H1 (cell line): ENCODE results near the gene SLC22A2. TPM values are rescaled to one million over a fixed set of nuclear protein-coding genes. Genes with fewer than 3 reads are reported as not detected.

ENCODE experiments used
- CTCF ChIA-PET: fragments of 300-600 bp; sonication (Branson Sonifier 250); formaldehyde crosslinking; loops from one replicate; lab custom pipeline; 2021; ENCODE audit not compliant: partially characterized antibody; lab: Charles Lee
- POLR2A ChIA-PET: fragments of 300-600 bp; sonication (Branson Sonifier 250); formaldehyde crosslinking; loops from one replicate; lab custom pipeline; 2021; ENCODE audit warnings: inconsistent platforms; ENCODE audit not compliant: partially characterized antibody; lab: Charles Lee
- DNase-seq, 2 experiments: peaks; one replicate each; pipeline versions ENCODE4 v3.0.0 to v3.0.0-alpha.2; 2010 to 2022; ENCODE audit warnings: low spot score in 2 of 2, low read depth in 1 of 2, mixed read lengths in 1 of 2
- FAIRE-seq: peaks from 2 replicates; lab custom pipeline; 2011; peaks lifted over from hg19 to GRCh38; lab: Jason Lieb, UNC
- H2AFZ ChIP-seq: 2 replicates; pipeline ENCODE4 v1.8.1; 2012; ENCODE audit warnings: low read length, inconsistent platforms
- H2AK5ac ChIP-seq: 2 replicates; pipeline ENCODE4 v1.6.1; 2013; ENCODE audit warnings: low read depth, low read length
- H2BK120ac ChIP-seq: replicated peaks from 2 replicates; pipeline ENCODE3; 2013; ENCODE audit warnings: low read depth, low read length, inconsistent platforms
- H2BK12ac ChIP-seq: 2 replicates; pipeline ENCODE4 v1.6.1; 2013; ENCODE audit warnings: low read depth, low read length
- H2BK15ac ChIP-seq: 2 replicates; pipeline ENCODE4 v1.6.1; 2013; ENCODE audit warnings: low read length
- H2BK20ac ChIP-seq: 2 replicates; pipeline ENCODE4 v1.6.1; 2013; ENCODE audit warnings: low read length
- H2BK5ac ChIP-seq: 2 replicates; pipeline ENCODE4 v1.6.1; 2013; ENCODE audit warnings: low read depth, low read length
- H3K14ac ChIP-seq: 2 replicates; pipeline ENCODE4 v1.6.1; 2013; ENCODE audit warnings: inconsistent platforms; ENCODE audit not compliant: insufficient read length
- H3K18ac ChIP-seq: 2 replicates; pipeline ENCODE4 v1.6.1; 2013; ENCODE audit warnings: low read length; ENCODE audit errors: extremely low read depth
- H3K23ac ChIP-seq: 2 replicates; pipeline ENCODE4 v1.6.1; 2013; ENCODE audit warnings: inconsistent platforms; ENCODE audit not compliant: insufficient read length
- H3K23me2 ChIP-seq: 2 replicates; pipeline ENCODE4 v1.6.1; 2013; ENCODE audit warnings: low read depth, low read length
- H3K27ac ChIP-seq: 2 replicates; pipeline ENCODE4 v1.6.1; 2011; ENCODE audit warnings: low read depth, low read length, inconsistent platforms
- H3K27me3 ChIP-seq, 4 experiments: replicated peaks in 1 of 4; 1 replicate in 1 of 4; 2 replicates in 3 of 4; pipeline versions ENCODE4 v1.6.1 to v1.8.1; 2011 to 2013; ENCODE audit warnings: low read length in 3 of 4, mild to moderate bottlenecking in 3 of 4, inconsistent platforms in 2 of 4, mixed read lengths in 2 of 4, moderate library complexity in 1 of 4; ENCODE audit not compliant: control insufficient read depth in 3 of 4, insufficient read depth in 3 of 4; ENCODE audit errors: extremely low read depth in 1 of 4
- H3K36me3 ChIP-seq, 4 experiments: 2 replicates each; pipeline versions ENCODE4 v1.6.1 to v1.8.1; 2011 to 2013; ENCODE audit warnings: mild to moderate bottlenecking in 4 of 4, low read length in 3 of 4, moderate library complexity in 2 of 4, control low read depth in 1 of 4, inconsistent platforms in 1 of 4; ENCODE audit not compliant: insufficient read depth in 4 of 4, control insufficient read depth in 2 of 4
- H3K4ac ChIP-seq: replicated peaks from 2 replicates; pipeline ENCODE3; 2013; ENCODE audit warnings: low read length, low read depth, mixed read lengths, inconsistent platforms; ENCODE audit not compliant: insufficient read length
- H3K4me1 ChIP-seq, 4 experiments: replicated peaks in 1 of 4; 1 replicate in 1 of 4; 2 replicates in 3 of 4; pipeline versions ENCODE4 v1.6.1 to v1.8.1; 2011 to 2013; ENCODE audit warnings: low read length in 3 of 4, inconsistent platforms in 2 of 4, mixed read lengths in 1 of 4; ENCODE audit not compliant: insufficient read depth in 4 of 4, control insufficient read depth in 3 of 4
- H3K4me2 ChIP-seq, 2 experiments: 2 replicates each; pipeline versions ENCODE4 v1.6.1 to v1.8.1; 2011 to 2013; ENCODE audit warnings: low read depth in 2 of 2, low read length in 2 of 2, control low read depth in 1 of 2, inconsistent platforms in 1 of 2, mild to moderate bottlenecking in 1 of 2; ENCODE audit not compliant: insufficient read depth in 1 of 2
- H3K4me3 ChIP-seq, 4 experiments: fragments of 200-600, 300-600 bp in 1 of 4; sonication (generic), shearing (Covaris generic), sonication (Bioruptor Twin) in 1 of 4; 2 replicates each; pipeline versions ENCODE4 v1.5.1 to v1.8.1; 2011 to 2016; ENCODE audit warnings: low read length in 4 of 4, low read depth in 3 of 4, control low read depth in 2 of 4, inconsistent platforms in 2 of 4, mild to moderate bottlenecking in 2 of 4, mixed read lengths in 1 of 4, moderate library complexity in 1 of 4; ENCODE audit not compliant: insufficient read depth in 2 of 4; ENCODE audit errors: extremely low read depth in 1 of 4
- H3K56ac ChIP-seq: replicated peaks from 2 replicates; pipeline ENCODE3; 2013; ENCODE audit warnings: low read depth, mild to moderate bottlenecking, mixed read lengths, low read length, inconsistent platforms; ENCODE audit not compliant: insufficient read length
- H3K79me1 ChIP-seq: 2 replicates; pipeline ENCODE4 v1.6.1; 2013; ENCODE audit warnings: low read depth, low read length, control low read depth
- H3K79me2 ChIP-seq, 2 experiments: 2 replicates each; pipeline versions ENCODE4 v1.6.1 to v1.8.1; 2012 to 2013; ENCODE audit warnings: low read length in 2 of 2, mild to moderate bottlenecking in 2 of 2, inconsistent platforms in 1 of 2; ENCODE audit not compliant: insufficient read depth in 2 of 2, control insufficient read depth in 1 of 2
- H3K9ac ChIP-seq, 4 experiments: replicated peaks in 1 of 4; 1 replicate in 1 of 4; 2 replicates in 3 of 4; pipeline versions ENCODE4 v1.6.1 to v1.8.1; 2011 to 2013; ENCODE audit warnings: low read depth in 3 of 4, low read length in 3 of 4, control low read depth in 2 of 4, mild to moderate bottlenecking in 2 of 4, moderate library complexity in 2 of 4, inconsistent platforms in 1 of 4; ENCODE audit errors: extremely low read depth in 1 of 4
- H3K9me3 ChIP-seq, 2 experiments: 2 replicates each; pipeline versions ENCODE4 v1.6.1 to v1.8.1; 2012 to 2013; ENCODE audit warnings: mild to moderate bottlenecking in 2 of 2, moderate library complexity in 2 of 2, control low read depth in 1 of 2, inconsistent platforms in 1 of 2, low read depth in 1 of 2, low read length in 1 of 2, mixed read lengths in 1 of 2; ENCODE audit not compliant: insufficient read depth in 2 of 2
- H4K20me1 ChIP-seq, 2 experiments: replicated peaks in 1 of 2; 2 replicates each; pipeline versions ENCODE3 to v1.8.1; 2011 to 2013; ENCODE audit warnings: inconsistent platforms in 2 of 2, low read length in 2 of 2, mild to moderate bottlenecking in 1 of 2; ENCODE audit not compliant: insufficient read depth in 2 of 2, control insufficient read depth in 1 of 2
- H4K5ac ChIP-seq: 2 replicates; pipeline ENCODE4 v1.6.1; 2013; ENCODE audit warnings: low read length, low read depth, mixed read lengths, inconsistent platforms; ENCODE audit not compliant: insufficient read length
- H4K8ac ChIP-seq: 2 replicates; pipeline ENCODE4 v1.8.0; 2013; ENCODE audit warnings: mild to moderate bottlenecking, moderate library complexity, low read length, inconsistent platforms; ENCODE audit not compliant: insufficient read depth; ENCODE audit errors: extremely low read depth
- H4K91ac ChIP-seq: replicated peaks from 2 replicates; pipeline ENCODE3; 2013; ENCODE audit warnings: low read length, mixed read lengths, inconsistent platforms; ENCODE audit not compliant: insufficient read length
- EP300 ChIP-seq, 2 experiments: IDR thresholded peaks; 1 replicate in 1 of 2; 2 replicates in 1 of 2; pipeline ENCODE4 v1.6.1; 2011 to 2012; ENCODE audit warnings: low read depth in 2 of 2, low read length in 2 of 2, mild to moderate bottlenecking in 2 of 2, borderline replicate concordance in 1 of 2, inconsistent platforms in 1 of 2, moderate library complexity in 1 of 2
- JUN ChIP-seq: IDR thresholded peaks from 2 replicates; pipeline ENCODE4 v1.6.1; 2011; ENCODE audit warnings: low read depth, mild to moderate bottlenecking, improper control_type of control experiment, low read length
- NRF1 ChIP-seq: IDR thresholded peaks from 2 replicates; pipeline ENCODE4 v1.6.1; 2011; ENCODE audit warnings: mild to moderate bottlenecking, low read depth, low read length, improper control_type of control experiment
- PHF8 ChIP-seq: fragments of 200-600 bp; sonication (generic); conservative IDR thresholded peaks from 2 replicates; pipeline ENCODE4 v1.7.1; 2012; ENCODE audit warnings: low read depth, mild to moderate bottlenecking, inconsistent platforms, low read length, moderate library complexity
- POLR2A ChIP-seq, 2 experiments: IDR thresholded peaks; 1 replicate in 1 of 2; 2 replicates in 1 of 2; pipeline ENCODE4 v1.6.1; 2011; ENCODE audit warnings: low read depth in 2 of 2, low read length in 2 of 2, mild to moderate bottlenecking in 2 of 2; ENCODE audit errors: control extremely low read depth in 1 of 2
- POLR2AphosphoS5 ChIP-seq: IDR thresholded peaks from 2 replicates; pipeline ENCODE4 v1.6.1; 2011; ENCODE audit warnings: low read depth, low read length
- RAD21 ChIP-seq, 2 experiments: IDR thresholded peaks in 1 of 2; conservative IDR thresholded peaks in 1 of 2; 2 replicates each; pipeline ENCODE4 v1.6.1; 2011; ENCODE audit warnings: low read depth in 2 of 2, low read length in 2 of 2, improper control_type of control experiment in 1 of 2, inconsistent platforms in 1 of 2, mild to moderate bottlenecking in 1 of 2, moderate library complexity in 1 of 2
- RBBP5 ChIP-seq: IDR thresholded peaks from 2 replicates; pipeline ENCODE4 v1.7.1; 2012; ENCODE audit warnings: low read depth, mild to moderate bottlenecking, inconsistent platforms, low read length, moderate library complexity, borderline replicate concordance
- RNF2 ChIP-seq: fragments of 200-900, 300-1000 bp; sonication (generic); IDR thresholded peaks from 2 replicates; pipeline ENCODE4 v1.7.1; 2016; ENCODE audit warnings: borderline replicate concordance, low read depth, mild to moderate bottlenecking, antibody characterized with exemption, low read length; ENCODE audit not compliant: poor library complexity, severe bottlenecking; ENCODE audit errors: missing control alignments
- SIN3A ChIP-seq, 2 experiments: IDR thresholded peaks in 1 of 2; conservative IDR thresholded peaks in 1 of 2; 2 replicates each; pipeline ENCODE4 v1.6.1; 2011 to 2012; ENCODE audit warnings: low read length in 2 of 2, improper control_type of control experiment in 1 of 2, low read depth in 1 of 2, mild to moderate bottlenecking in 1 of 2
- SP2 ChIP-seq: IDR thresholded peaks from 2 replicates; pipeline ENCODE4 v1.6.1; 2012; ENCODE audit warnings: mild to moderate bottlenecking, low read length, inconsistent platforms
- SP4 ChIP-seq: IDR thresholded peaks from 2 replicates; pipeline ENCODE4 v1.6.1; 2012; ENCODE audit warnings: low read length, inconsistent platforms
- TBP ChIP-seq: IDR thresholded peaks from 2 replicates; pipeline ENCODE4 v1.6.1; 2011; ENCODE audit warnings: low read depth, low read length, improper control_type of control experiment
- TEAD4 ChIP-seq: IDR thresholded peaks from 2 replicates; pipeline ENCODE4 v1.6.1; 2012; ENCODE audit warnings: low read depth, low read length, inconsistent platforms, mixed read lengths
- WGBS, 2 experiments: shearing (Covaris generic) in 1 of 2; methylation state at CpG; one replicate each; pipeline versions ENCODE4 v1.1.6 to v1.1.7; 2013 to 2015; ENCODE audit warnings: low lambda C conversion rate in 2 of 2, mixed read lengths in 2 of 2, inconsistent platforms in 1 of 2, low coverage in 1 of 2, missing lambda C conversion rate in 1 of 2; ENCODE audit not compliant: insufficient replicate concordance in 2 of 2, insufficient coverage in 1 of 2, insufficient read length in 1 of 2; ENCODE audit errors: extremely low coverage in 1 of 2, missing lambda C conversion rate in 1 of 2; 5-methylcytosine and 5-hydroxymethylcytosine counted together
- polyA plus RNA-seq, 7 experiments: library from polyadenylated mRNA; depleted of rRNA in 3 of 7; stranded (reverse) in 5 of 7; unstranded in 2 of 7; fragments of >200 nt in 5 of 7; fragments of 200-250 nt in 2 of 7; gene quantifications; 1 replicate in 5 of 7; 2 replicates in 1 of 7; 4 replicates in 1 of 7; pipeline versions ENCODE4 v1.2.1 to v1.2.3, GENCODE V29; 2011 to 2013; ENCODE audit warnings: missing spikeins in 2 of 7, mixed read lengths in 2 of 7
- total RNA-seq: library from RNA; stranded (reverse); fragmentation: NEBNext Ultra II Directional; extraction: Animal tissue kit (Norgen Biotek cat#: 25700); gene quantifications from 2 replicates; pipeline ENCODE4 v1.2.1, GENCODE V29; 2021

The SLC22A2 gene
- total and polyA plus RNA-seq, 2 of the 8 experiments (the other 6 are each of a cell fraction or from before 2014, with no cell fraction given): 0.23 to 1.4 TPM

- Histone ChIP-seq H3K23me2 (peaks cover 5% of the 10 kb centered on the region; the same call in 1 of the 2 replicates), H3K4me3 (no peak overlapping the region), H3K4me2 (no peak overlapping the region), H3K9ac (no peak overlapping the region), H3K18ac (no peak overlapping the region), H3K27ac (no peak overlapping the region), H2BK12ac (no peak overlapping the region), H3K27me3 (no peaks in the 10 kb centered on the region), H3K14ac (no peak overlapping the region), H2BK20ac (no peak overlapping the region), H3K9me3 (peaks cover 0 to 7% of the 10 kb centered on the region in 2 experiments; a peak in 1 of 4 replicates), H4K8ac (no peak overlapping the region), H3K4me1 (peaks cover 0 to 9% (median 4%) of the 10 kb centered on the region in 4 experiments; a peak in 4 of 7 replicates), H3K79me2 (no peaks in the 10 kb centered on the region), H2BK15ac (no peak overlapping the region), H2AFZ (no peak overlapping the region), H2AK5ac (no peak overlapping the region), H3K79me1 (no peaks in the 10 kb centered on the region), H2BK120ac (no peak overlapping the region), H3K36me3 (no peaks in the 10 kb centered on the region), H4K20me1 (no peaks in the 10 kb centered on the region), H2BK5ac (no peak overlapping the region; the same call in 1 of the 2 replicates), H3K56ac (no peak overlapping the region), H3K23ac (no peak overlapping the region), H4K5ac (no peak overlapping the region), H3K4ac (no peak overlapping the region), H4K91ac (no peak overlapping the region)
- 91% methylated on average over 4 of the region's 4 CpGs; no CpG with 5 or more reads in 1 of the 2 experiments for WGBS, 2 experiments
- ChIA-PET CTCF (no interaction called here), POLR2A (no interaction called here)
- no peak for DNase-seq
- FAIRE-seq: no peak
- TF ChIP-seq SP4: no peak
- TF ChIP-seq TEAD4: no peak
- TF ChIP-seq RNF2: no peak
- no peak for TF ChIP-seq EP300 (IDR thresholded peaks at IDR 0.05; ENCODE audit: borderline replicate concordance in 1 of 2, low read depth in 2 of 2, low read length in 2 of 2)
- TF ChIP-seq SP2: no peak
- no peak for TF ChIP-seq JUN
- TF ChIP-seq RAD21 (IDR thresholded peaks at IDR 0.05 in 1 of 2, conservative IDR thresholded peaks at IDR 0.05 in 1 of 2; ENCODE audit: low read depth in 2 of 2, low read length in 2 of 2): no peak
- TF ChIP-seq PHF8: no peak
- no peak for TF ChIP-seq POLR2A (IDR thresholded peaks at IDR 0.05; ENCODE audit: control extremely low read depth in 1 of 2, low read depth in 2 of 2, low read length in 2 of 2)
- TF ChIP-seq SIN3A (conservative IDR thresholded peaks at IDR 0.05 in 1 of 2, IDR thresholded peaks at IDR 0.05 in 1 of 2; ENCODE audit: low read depth in 1 of 2, low read length in 2 of 2): no peak
- no peak for TF ChIP-seq RBBP5
- no peak for TF ChIP-seq NRF1
- no peak for TF ChIP-seq POLR2AphosphoS5
- no peak for TF ChIP-seq TBP
Measured at GRCh38 chr6:160301339-160301738, 42.7 kb upstream of the SLC22A2 start.
